GM18870 (cell line): ENCODE data around the gene ADGRD1.
"Not testable (repeated sequence)": the region's sequence is repeated elsewhere in the genome, so short reads cannot be mapped to it uniquely, and the experiment has no call there.

Experiments
- ATAC-seq: cut with Tn5 transposase; IDR thresholded peaks from one replicate; pipeline ENCODE4 v1.9.1; 2021; ENCODE audit warnings: moderate library complexity; ENCODE audit not compliant: unreplicated experiment

The ADGRD1 gene

DNA sequence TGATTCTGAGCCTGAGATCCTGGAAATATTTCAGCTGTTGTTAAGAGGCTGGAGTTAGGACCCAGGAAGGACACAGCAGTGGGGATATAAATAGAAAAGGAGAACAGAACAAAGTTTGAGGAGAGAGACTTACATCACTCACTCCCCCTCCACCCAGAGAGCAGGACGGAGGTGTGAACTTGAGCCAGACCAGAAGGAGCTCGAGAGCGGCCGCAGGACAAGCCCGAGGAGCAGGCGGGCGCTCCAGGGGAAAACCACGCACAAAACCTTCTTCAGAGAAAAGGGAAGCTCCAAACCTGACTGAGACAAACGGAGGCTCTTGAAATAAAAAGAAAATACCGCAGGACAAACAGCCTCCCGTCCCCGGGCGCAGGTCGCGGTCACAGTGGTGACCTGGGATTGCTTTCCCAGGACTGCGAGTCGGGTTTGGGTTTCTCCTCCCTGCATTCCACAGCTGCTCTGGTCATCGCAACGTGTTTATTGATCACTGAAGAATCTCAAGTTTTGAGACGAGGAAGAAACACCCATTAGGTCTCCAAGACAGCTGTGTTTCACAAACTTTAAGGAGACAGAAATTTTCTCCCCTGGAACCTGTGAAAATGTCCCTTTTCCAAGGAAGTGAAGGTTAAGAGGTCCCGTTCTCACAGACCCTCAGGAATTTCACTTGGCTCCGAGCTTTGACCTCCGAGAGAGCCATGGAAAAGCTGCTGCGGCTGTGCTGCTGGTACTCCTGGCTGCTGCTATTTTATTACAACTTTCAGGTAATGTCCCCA, at the start of gene ADGRD1:
Gene ADGRD1 (plus strand): TSS at position 137 of the 773 bp plus-strand sequence. CDS start 559 bp downstream, at position 696.
- ATAC-seq = no peak

DNA sequence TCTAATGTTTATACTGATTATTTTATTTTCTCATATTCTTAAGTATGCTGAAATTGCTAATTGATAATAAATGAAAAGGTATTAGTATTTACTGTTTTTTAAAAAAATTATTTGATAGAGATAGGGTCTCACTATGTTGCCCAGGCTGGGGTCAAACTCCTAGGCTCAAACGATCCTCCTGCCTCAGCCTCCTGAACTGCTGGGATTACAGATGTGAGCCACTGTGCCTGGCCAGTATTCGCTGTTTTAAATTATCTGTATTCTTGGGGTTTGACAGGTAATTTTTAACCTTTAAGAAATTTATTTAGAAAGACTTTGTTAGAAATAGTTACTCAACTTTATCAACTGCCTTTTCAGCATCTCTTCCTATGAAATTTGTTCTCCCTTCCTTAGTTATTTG, 49.6 kb upstream of the ADGRD1 start:
- no peak for ATAC-seq

DNA sequence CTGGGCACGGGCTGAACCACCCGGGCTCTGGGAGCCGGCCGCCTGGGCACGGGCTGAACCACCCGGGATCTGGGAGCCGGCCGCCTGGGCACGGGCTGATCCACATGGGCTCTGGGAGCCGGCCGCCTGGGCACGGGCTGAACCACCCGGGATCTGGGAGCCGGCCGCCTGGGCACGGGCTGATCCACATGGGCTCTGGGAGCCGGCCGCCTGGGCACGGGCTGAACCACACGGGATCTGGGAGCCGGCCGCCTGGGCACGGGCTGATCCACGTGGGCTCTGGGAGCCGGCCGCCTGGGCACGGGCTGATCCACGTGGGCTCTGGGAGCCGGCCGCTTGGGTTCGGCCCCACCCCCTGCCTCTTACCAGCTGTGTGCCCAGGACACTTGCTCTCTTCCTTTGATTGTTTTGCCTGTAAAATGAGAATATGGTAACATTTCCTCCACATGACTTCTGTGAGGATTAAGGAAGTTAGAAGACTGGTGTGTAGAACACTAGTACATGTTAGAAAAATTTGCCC, 48.7 kb upstream of the ADGRD1 start:
- ATAC-seq = not testable (repeated sequence)

DNA sequence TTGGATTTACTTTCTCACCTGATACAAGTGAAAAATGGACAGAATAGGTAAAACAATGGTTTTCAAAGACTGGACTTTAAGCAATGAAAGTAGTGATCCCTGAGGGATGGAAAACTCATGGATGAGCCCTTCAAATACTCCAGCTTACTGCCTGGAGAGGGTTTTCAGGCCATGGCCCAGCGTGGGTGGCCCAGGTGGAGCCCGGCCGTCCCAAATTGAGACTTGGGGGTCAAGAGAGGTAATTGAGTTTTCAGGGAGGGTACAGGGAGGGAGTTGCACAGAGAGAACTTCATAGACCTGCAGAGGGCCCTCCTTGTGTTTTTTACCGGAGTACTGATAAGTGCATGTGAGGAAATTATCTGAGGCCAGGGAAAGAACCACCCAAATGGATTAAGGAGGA, 44.6 kb upstream of the ADGRD1 start:
- ATAC-seq = no peak

DNA sequence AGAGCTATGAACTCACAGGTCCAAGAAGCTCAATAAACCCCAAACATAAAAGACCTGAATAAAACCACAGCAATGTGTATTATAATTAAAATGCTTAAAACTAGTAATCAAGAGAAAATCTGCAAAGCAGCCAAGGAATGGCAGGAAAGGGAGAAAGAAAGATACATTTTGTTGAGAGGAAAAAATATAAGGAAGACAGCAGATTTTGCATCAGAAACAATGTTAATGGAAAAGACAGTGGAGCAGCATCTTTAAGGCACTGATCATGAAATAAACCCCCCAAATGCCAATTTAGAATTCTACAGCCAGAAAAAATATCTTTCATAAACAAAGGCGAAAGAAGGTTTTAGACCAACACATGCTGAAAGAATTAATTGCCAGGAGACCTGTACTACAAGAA, 42.5 kb upstream of the ADGRD1 start:
- no peak for ATAC-seq

- no peak for ATAC-seq
Observed at GRCh38 chr12:130911933-130912332, 41.8 kb upstream of the ADGRD1 start.

DNA sequence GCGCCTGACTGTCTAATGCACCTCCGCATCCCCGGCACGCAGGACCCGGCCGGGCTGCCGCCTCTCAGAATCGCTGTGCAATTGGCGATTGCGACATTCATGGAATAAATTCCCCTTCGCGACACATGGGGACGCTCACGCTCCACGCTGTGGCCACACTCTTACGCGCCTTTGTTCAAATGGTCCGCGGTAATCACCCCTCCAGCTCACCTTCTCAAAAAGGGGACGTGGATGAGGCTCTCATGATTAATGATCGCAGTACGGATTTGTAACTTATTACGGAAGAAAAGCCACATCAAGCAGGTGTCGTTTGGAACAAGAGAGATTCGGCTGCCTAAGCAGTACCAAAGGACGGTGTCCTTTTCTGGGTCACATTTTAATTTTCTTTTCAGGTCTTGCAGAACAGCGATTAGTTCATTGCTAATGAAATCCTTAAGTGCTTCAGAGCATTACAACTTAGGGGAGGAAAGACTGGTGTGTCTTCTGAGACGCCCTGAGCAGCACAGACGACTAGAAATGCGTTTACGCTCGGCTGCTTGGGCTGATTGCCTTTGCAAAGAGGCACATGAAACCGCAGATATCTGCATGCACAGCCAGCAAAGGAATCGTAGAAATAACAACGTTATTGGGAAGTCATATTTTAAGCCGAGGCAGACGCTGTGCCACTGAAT, 37.3 kb upstream of the ADGRD1 start:
- no peak for ATAC-seq

DNA sequence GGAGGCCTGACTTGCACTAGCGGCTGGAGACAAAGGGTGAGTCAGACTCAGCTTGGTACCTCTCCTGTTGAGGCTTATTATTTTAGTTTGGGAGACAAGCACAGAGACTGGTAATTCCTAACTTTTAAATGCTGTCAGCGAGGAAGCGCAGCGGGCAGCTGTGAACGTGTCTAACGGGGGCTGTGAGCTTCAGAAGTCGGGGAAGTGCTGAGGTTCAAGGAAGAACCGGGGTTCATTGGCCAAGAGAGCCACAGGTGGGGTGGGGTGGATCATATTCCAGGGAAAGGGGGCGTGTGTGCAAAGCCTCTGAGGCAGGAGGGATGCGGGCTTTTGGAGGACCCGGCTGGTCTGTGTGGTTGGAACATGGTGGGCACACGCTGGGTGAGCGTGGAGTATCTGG, 36.1 kb upstream of the ADGRD1 start:
- no peak for ATAC-seq

- no peak for ATAC-seq
Observed at GRCh38 chr12:130919086-130919485, 34.6 kb upstream of the ADGRD1 start.

GRCh38 chr12:130920119-130920703, 33.5 kb upstream of the ADGRD1 start:
- no peak for ATAC-seq

DNA sequence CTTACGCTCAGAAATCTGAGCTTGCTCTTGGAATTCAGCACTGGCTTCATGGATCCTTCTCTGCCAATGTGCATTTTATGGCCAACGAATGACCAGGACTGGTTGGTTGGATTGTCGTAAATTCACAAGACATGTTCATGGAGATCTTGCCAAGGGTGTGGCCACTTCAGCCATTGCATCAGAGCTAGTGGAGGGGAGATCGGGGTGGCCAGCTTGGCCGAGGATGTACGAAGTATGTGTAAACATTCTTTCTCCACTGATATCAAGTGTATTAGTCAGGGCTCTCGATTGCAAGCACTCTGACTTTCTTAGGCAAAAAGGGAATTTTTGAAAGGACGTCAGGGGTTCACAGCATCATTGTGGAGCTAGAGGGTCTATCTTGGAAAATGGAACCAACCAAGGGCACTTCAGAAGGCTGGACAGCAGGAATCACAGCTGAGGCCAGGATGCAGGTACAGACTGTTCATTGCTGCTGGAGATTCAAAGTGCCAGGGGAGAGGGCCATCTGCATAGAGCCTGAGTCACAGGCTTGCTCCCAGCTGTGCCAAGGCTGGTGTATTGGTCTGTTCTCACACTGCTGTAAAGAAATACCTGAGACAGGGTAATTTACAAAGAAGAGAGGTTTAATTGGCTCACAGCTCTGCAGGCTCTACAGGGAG, 32.9 kb upstream of the ADGRD1 start:
- no peak for ATAC-seq

DNA sequence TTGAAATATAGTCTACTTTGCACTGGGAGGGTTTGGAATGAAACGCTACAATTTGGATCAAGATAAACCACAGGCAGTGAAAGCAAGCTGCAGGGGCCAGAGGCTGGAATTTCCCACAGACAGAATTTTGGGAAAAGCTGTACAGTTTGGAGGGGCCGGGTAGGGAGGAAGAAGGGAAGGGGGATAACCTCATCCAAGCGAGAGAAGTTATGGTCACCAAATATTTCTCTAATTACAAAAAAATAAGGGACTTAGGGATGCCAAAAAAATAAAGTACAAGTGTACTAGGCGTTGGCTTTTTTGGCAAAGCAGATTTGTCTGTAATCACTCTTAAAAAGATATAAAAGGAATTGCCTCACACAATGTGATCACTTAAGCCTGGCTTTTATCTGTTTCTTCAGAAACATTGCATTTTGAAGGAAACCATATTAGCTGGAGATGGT, 31.2 kb upstream of the ADGRD1 start:
- ATAC-seq = no peak

DNA sequence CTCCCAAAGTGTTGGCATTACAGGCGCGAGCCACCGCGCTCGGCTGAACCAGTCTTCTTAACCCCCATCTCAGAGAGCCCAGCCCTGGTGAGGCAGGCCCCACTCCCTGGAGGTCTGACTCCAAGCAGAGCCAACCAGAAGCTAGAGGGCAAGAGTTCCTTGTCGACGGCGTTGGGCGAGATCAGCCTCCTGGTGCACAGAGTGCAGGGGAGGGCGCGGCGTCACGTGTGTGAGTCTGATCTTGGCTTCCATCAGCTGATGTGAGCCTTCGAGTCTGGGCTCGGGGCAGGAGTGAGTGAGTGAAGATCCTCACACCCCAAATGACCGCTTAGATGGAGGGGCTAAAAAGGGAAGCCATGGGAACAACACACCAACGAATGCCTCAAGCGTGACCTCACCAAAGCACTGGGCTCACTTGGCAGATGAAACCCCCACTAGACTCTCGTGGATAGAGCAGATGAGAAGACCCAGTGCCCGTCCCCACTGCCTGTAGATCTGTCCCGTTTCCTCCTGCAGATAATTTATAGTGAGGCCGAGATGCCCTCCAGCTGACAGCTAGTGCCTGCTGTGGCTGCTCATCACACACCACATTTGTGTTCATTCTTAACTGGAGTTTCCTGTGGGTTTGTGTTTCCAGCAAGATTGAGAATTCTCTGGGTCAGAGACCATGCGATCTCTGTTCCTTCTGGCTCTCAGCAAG, 28.6 kb upstream of the ADGRD1 start:
- ATAC-seq = no peak

GRCh38 chr12:130925666-130926015, 28.1 kb upstream of the ADGRD1 start:
- ATAC-seq = no peak

GRCh38 chr12:130929363-130929762, 24.3 kb upstream of the ADGRD1 start:
- ATAC-seq = no peak

GRCh38 chr12:130932061-130932930, 21.4 kb upstream of the ADGRD1 start:
- no peak for ATAC-seq

GRCh38 chr12:130933269-130933995, 20.3 kb upstream of the ADGRD1 start:
- ATAC-seq = no peak

GRCh38 chr12:130934753-130935152, 19.0 kb upstream of the ADGRD1 start:
- ATAC-seq = no peak

GRCh38 chr12:130936561-130936960, 17.1 kb upstream of the ADGRD1 start:
- ATAC-seq = no peak
